AG09319 (cell line): Measurements from ENCODE around the gene TYW3.

ENCODE experiments used
- DNase-seq: peaks from one replicate; pipeline ENCODE4 v3.0.0-alpha.2; 2010; ENCODE audit warnings: low read depth; ENCODE audit errors: extremely low read depth
- TF ChIP-seq, protein P1 (sequence below): IDR thresholded peaks from 2 replicates; pipeline ENCODE4 v1.5.1; 2011; ENCODE audit warnings: low read depth, mild to moderate bottlenecking, inconsistent platforms, low read length, moderate library complexity

The TYW3 gene

GRCh38 chr1:74715236-74715502 is 17.8 kb upstream of the TYW3 start:
- TF ChIP-seq, protein P1, sequence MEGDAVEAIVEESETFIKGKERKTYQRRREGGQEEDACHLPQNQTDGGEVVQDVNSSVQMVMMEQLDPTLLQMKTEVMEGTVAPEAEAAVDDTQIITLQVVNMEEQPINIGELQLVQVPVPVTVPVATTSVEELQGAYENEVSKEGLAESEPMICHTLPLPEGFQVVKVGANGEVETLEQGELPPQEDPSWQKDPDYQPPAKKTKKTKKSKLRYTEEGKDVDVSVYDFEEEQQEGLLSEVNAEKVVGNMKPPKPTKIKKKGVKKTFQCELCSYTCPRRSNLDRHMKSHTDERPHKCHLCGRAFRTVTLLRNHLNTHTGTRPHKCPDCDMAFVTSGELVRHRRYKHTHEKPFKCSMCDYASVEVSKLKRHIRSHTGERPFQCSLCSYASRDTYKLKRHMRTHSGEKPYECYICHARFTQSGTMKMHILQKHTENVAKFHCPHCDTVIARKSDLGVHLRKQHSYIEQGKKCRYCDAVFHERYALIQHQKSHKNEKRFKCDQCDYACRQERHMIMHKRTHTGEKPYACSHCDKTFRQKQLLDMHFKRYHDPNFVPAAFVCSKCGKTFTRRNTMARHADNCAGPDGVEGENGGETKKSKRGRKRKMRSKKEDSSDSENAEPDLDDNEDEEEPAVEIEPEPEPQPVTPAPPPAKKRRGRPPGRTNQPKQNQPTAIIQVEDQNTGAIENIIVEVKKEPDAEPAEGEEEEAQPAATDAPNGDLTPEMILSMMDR: no peak
- no peak for DNase-seq

DNA sequence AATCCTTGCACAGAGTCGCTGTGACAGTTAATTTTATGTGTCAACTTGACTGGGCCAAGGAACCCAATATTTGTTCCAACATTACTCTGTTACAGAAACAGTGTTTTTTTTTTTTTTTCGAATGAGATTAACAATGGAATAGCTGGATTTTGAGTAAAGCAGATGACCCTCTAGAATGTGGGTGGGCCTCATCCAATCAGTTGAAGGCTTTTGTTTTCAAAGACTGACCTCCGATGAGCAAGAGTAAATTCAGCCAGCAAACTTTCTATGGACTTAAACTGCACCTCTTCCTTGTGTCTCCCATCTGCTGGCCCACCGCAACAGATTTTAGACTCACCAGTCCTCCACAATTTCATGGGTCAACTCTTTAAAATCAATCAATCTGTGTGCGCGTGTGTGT is 17.1 kb upstream of the TYW3 start:
- DNase-seq: no peak
- TF ChIP-seq, protein P1: no peak

GRCh38 chr1:74716822-74717221 is 16.1 kb upstream of the TYW3 start:
- TF ChIP-seq, protein P1: no peak
- DNase-seq: no peak

DNA sequence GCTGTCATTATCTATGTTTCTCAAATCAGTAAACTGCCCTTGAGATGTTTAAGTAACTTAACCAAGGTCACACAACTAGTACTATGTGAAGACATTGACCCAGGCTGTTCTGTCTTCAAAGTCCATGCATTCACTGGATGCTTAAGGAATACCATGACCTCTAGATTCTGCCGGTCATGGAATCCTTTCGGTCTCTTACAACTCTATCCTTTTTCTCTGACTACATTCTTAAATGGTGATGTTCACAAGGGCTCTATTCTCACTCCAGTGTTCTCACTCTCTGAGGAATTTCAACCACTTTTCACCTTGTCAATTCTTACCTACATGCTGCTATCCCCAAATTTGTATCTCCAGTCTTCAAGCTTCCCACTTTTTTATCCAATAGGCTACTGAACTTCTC is 15.3 kb upstream of the TYW3 start:
- DNase-seq: no peak
- TF ChIP-seq, protein P1: no peak

GRCh38 chr1:74726063-74726462 is 6.9 kb upstream of the TYW3 start:
- TF ChIP-seq, protein P1: no peak
- DNase-seq: no peak

GRCh38 chr1:74728736-74729135 is 4.2 kb upstream of the TYW3 start:
- TF ChIP-seq, protein P1: no peak
- no peak for DNase-seq

DNA sequence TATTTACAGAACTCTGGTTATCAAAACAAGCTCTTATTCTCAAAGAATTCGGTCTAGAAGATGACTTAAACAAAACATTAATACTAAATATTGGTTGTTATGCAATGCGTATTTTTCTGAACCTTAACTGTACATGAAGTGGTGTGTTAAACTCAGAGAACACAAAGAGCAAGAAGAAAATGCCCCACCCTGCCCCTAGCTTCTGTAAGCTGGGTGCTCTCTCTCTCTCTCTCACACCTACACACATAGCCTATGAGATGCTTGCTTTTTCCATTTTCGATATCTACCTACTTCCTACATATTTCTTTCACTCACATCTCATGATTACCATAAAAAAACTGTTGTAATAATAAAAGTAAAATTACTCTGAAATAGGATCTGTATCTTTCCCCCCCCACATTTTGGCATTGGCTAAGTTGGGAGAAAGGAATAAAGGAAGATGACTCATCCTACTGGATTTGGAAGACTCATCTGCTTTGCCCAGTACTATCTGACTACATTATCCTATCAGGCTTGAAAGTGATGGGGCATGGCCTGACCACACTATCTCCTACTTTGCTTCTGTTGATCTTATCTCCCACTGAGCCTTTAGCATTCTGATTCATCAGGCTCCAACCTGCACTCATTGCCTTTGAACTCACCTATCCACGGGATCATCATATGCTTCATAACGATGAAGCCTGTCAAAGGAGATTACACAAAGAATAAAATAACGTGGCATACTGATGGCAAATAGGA is 3.0 kb upstream of the TYW3 start:
- DNase-seq: no peak
- TF ChIP-seq, protein P1: no peak
